ENCODE results near the gene DOCK8. TPM values are rescaled to one million over a fixed set of nuclear protein-coding genes. Genes with fewer than 3 reads are reported as not detected.

Gene DOCK8
- total RNA-seq, 2 experiments from 2014 or later, result 59.0 to 145 TPM

- TF ChIP-seq EZH2phosphoT487 (IDR thresholded peaks at IDR 0.05; ENCODE audit: borderline replicate concordance, low read depth, low read length) (no peak), CTCF (conservative IDR thresholded peaks at IDR 0.05; ENCODE audit: low read length) (no peak)
- POLR2A ChIA-PET, result interaction anchor here (1.4 kb wide), 1 partner anchor 16 kb away, joined by 3 read pairs; no protein-coding TSS in a partner anchor
- intact Hi-C loops (cut with micrococcal nuclease; ENCODE audit: unreplicated experiment), result no loop called here
- Histone ChIP-seq H3K4me3 (ENCODE audit: low read depth, low read length, poor library complexity, severe bottlenecking) (no peak overlapping the region), H3K4me2 (ENCODE audit: low read length) (no peak overlapping the region), H3K36me3 (ENCODE audit: insufficient read depth, low read length) (peaks cover 95% of the 10 kb centered on the region), H3K9me2 (ENCODE audit: insufficient read depth, low read length) (no peaks in the 10 kb centered on the region), H2AFZ (ENCODE audit: low read length) (no peak overlapping the region), H3K9me3 (ENCODE audit: low read length) (no peaks in the 10 kb centered on the region), H3K79me2 (ENCODE audit: insufficient read depth, low read depth, low read length) (no peaks in the 10 kb centered on the region), H3K4me1 (ENCODE audit: insufficient read depth, low read length, poor library complexity, severe bottlenecking) (no peaks in the 10 kb centered on the region), H4K20me1 (ENCODE audit: insufficient read depth, low read length) (no peaks in the 10 kb centered on the region), H3K27ac (ENCODE audit: low read depth, low read length, poor library complexity, severe bottlenecking) (no peak overlapping the region)
- CTCF ChIA-PET (ENCODE audit: unreplicated experiment), result interaction anchor here (1.2 kb wide), 1 partner anchor 18 kb away, joined by 4 read pairs; no protein-coding TSS in a partner anchor
- no TSS peak for BruUV-seq (replicated peaks)
- no peak for DNase-seq (ENCODE audit: low spot score)
Measured at GRCh38 chr9:419571-420171, 205.0 kb downstream of the DOCK8 start.

GRCh38 chr9:421896-422295 is 207.2 kb downstream of the DOCK8 start:
- no peak overlapping the region for H3K27ac ChIP-seq (ENCODE audit: low read depth, low read length, poor library complexity, severe bottlenecking)
- no peaks in the 10 kb centered on the region for H3K79me2 ChIP-seq (ENCODE audit: insufficient read depth, low read depth, low read length)
- no peak for DNase-seq (ENCODE audit: low spot score)
- ChIA-PET CTCF (ENCODE audit: unreplicated experiment) (no interaction called here), POLR2A (interaction anchor here (1.4 kb wide), 1 partner anchor 15 kb away, joined by 3 read pairs; no protein-coding TSS in a partner anchor)
- H3K4me2 ChIP-seq (ENCODE audit: low read length), result no peak overlapping the region
- H2AFZ ChIP-seq (ENCODE audit: low read length), result no peak overlapping the region
- no peak overlapping the region for H3K4me3 ChIP-seq (ENCODE audit: low read depth, low read length, poor library complexity, severe bottlenecking)
- peaks cover 92% of the 10 kb centered on the region for H3K36me3 ChIP-seq (ENCODE audit: insufficient read depth, low read length)
- no peaks in the 10 kb centered on the region for H3K9me3 ChIP-seq (ENCODE audit: low read length)
- intact Hi-C loops (cut with micrococcal nuclease; ENCODE audit: unreplicated experiment), result no loop called here
- BruUV-seq (replicated peaks), result no TSS peak
- TF ChIP-seq CTCF (conservative IDR thresholded peaks at IDR 0.05; ENCODE audit: low read length) (no peak), EZH2phosphoT487 (IDR thresholded peaks at IDR 0.05; ENCODE audit: borderline replicate concordance, low read depth, low read length) (no peak)
- H3K9me2 ChIP-seq (ENCODE audit: insufficient read depth, low read length), result no peaks in the 10 kb centered on the region
- H4K20me1 ChIP-seq (ENCODE audit: insufficient read depth, low read length), result no peaks in the 10 kb centered on the region
- no peaks in the 10 kb centered on the region for H3K4me1 ChIP-seq (ENCODE audit: insufficient read depth, low read length, poor library complexity, severe bottlenecking)

GRCh38 chr9:426264-426663 is 211.6 kb downstream of the DOCK8 start:
- no TSS peak for BruUV-seq (replicated peaks)
- Histone ChIP-seq H3K27ac (ENCODE audit: low read depth, low read length, poor library complexity, severe bottlenecking) (no peak overlapping the region), H3K9me3 (ENCODE audit: low read length) (no peaks in the 10 kb centered on the region), H3K9me2 (ENCODE audit: insufficient read depth, low read length) (no peaks in the 10 kb centered on the region), H3K4me1 (ENCODE audit: insufficient read depth, low read length, poor library complexity, severe bottlenecking) (no peaks in the 10 kb centered on the region), H2AFZ (ENCODE audit: low read length) (no peak overlapping the region), H3K36me3 (ENCODE audit: insufficient read depth, low read length) (peaks cover 91% of the 10 kb centered on the region), H4K20me1 (ENCODE audit: insufficient read depth, low read length) (no peaks in the 10 kb centered on the region), H3K4me3 (ENCODE audit: low read depth, low read length, poor library complexity, severe bottlenecking) (no peak overlapping the region), H3K79me2 (ENCODE audit: insufficient read depth, low read depth, low read length) (no peaks in the 10 kb centered on the region), H3K4me2 (ENCODE audit: low read length) (no peak overlapping the region)
- no peak for TF ChIP-seq EZH2phosphoT487 (IDR thresholded peaks at IDR 0.05; ENCODE audit: borderline replicate concordance, low read depth, low read length)
- CTCF ChIA-PET (ENCODE audit: unreplicated experiment), result no interaction called here
- DNase-seq (ENCODE audit: low spot score), result no peak
- POLR2A ChIA-PET, result interaction anchor here (0.7 to 0.8 kb wide), 3 partner anchors 11 to 400 kb away, joined by 3 to 4 read pairs (median 3); no protein-coding TSS in a partner anchor
- intact Hi-C loops (cut with micrococcal nuclease; ENCODE audit: unreplicated experiment), result no loop called here
